DLD1 (cell line): ENCODE measurements around the gene RCOR2.

Experiments used
- in situ Hi-C: cut with HindIII; loops from 2 replicates; pipeline ENCODE4 v1.10.0; 2017; ENCODE audit warnings: low sequenced_read_pairs

RCOR2 gene

GRCh38 chr11:63929616-63930015 is 12.7 kb upstream of the RCOR2 start:
- in situ Hi-C loops: no loop called here

GRCh38 chr11:63923319-63923718 is 6.4 kb upstream of the RCOR2 start:
- in situ Hi-C loops: no loop called here

GRCh38 chr11:63922673-63923192 is 5.8 kb upstream of the RCOR2 start:
- in situ Hi-C loops: no loop called here

GRCh38 chr11:63920939-63921417 is 4.0 kb upstream of the RCOR2 start:
- in situ Hi-C loops: no loop called here

- in situ Hi-C loops: no loop called here
These were observed 3.4 kb upstream of the RCOR2 start for GRCh38 chr11:63920126-63920938.

GRCh38 chr11:63919267-63920125 is 2.5 kb upstream of the RCOR2 start:
- in situ Hi-C loops: no loop called here

- in situ Hi-C loops: no loop called here
These were observed 1.7 kb upstream of the RCOR2 start for GRCh38 chr11:63918507-63919191.

GRCh38 chr11:63917692-63918506 is 935 bp upstream of the RCOR2 start:
- in situ Hi-C loops: no loop called here

- in situ Hi-C loops: no loop called here
These were observed 765 bp downstream of the RCOR2 start for GRCh38 chr11:63915961-63916836.

- in situ Hi-C loops: no loop called here
These were observed 1.9 kb downstream of the RCOR2 start for GRCh38 chr11:63914896-63915691.

GRCh38 chr11:63913866-63914830 is 2.8 kb downstream of the RCOR2 start:
- in situ Hi-C loops: no loop called here

GRCh38 chr11:63912678-63913077 is 4.3 kb downstream of the RCOR2 start:
- in situ Hi-C loops: no loop called here

- in situ Hi-C loops: no loop called here
These were observed 5.1 kb downstream of the RCOR2 start for GRCh38 chr11:63911876-63912275.

GRCh38 chr11:63911440-63911839 is 5.5 kb downstream of the RCOR2 start:
- in situ Hi-C loops: no loop called here

- in situ Hi-C loops: no loop called here
These were observed 6.3 kb downstream of the RCOR2 start for GRCh38 chr11:63910675-63911074.

GRCh38 chr11:63909591-63910506 is 7.1 kb downstream of the RCOR2 start:
- in situ Hi-C loops: no loop called here
